ACHN (cell line): Measurements from ENCODE around the gene OR2T10.
"Not testable (repeated sequence)": the region's sequence is repeated elsewhere in the genome, so short reads cannot be mapped to it uniquely, and the experiment has no call there.

Experiments
- DNase-seq: peaks from one replicate; pipeline ENCODE4 v3.0.0-alpha.2; 2015
- in situ Hi-C: cut with HindIII; loops from 2 replicates; pipeline ENCODE4 v1.10.0; 2017; ENCODE audit warnings: low sequenced_read_pairs, low pct_ligation_motif_present, low pct_unique_long_range_greater_than_20kb

Gene OR2T10

GRCh38 chr1:248611883-248612414 lies 14.4 kb upstream of the OR2T10 start:
- in situ Hi-C loops = no loop called here
- DNase-seq = no peak

GRCh38 chr1:248610301-248610700 lies 12.8 kb upstream of the OR2T10 start:
- in situ Hi-C loops = no loop called here
- no peak for DNase-seq

- in situ Hi-C loops = no loop called here
- no peak for DNase-seq
Measured at GRCh38 chr1:248599396-248599795, 1.9 kb upstream of the OR2T10 start.

- DNase-seq = no peak
- in situ Hi-C loops = no loop called here
Measured at GRCh38 chr1:248596615-248597014, 885 bp downstream of the OR2T10 start.

GRCh38 chr1:248593226-248593625 lies 4.3 kb downstream of the OR2T10 start:
- DNase-seq = no peak
- in situ Hi-C loops = no loop called here

GRCh38 chr1:248592655-248593054 lies 4.8 kb downstream of the OR2T10 start:
- in situ Hi-C loops = no loop called here
- no peak for DNase-seq

GRCh38 chr1:248590055-248590454 lies 7.4 kb downstream of the OR2T10 start:
- in situ Hi-C loops = no loop called here
- DNase-seq = no peak

GRCh38 chr1:248589334-248589733 lies 8.2 kb downstream of the OR2T10 start:
- no peak for DNase-seq
- in situ Hi-C loops = no loop called here

- DNase-seq = no peak
- in situ Hi-C loops = no loop called here
Measured at GRCh38 chr1:248585266-248585665, 12.2 kb downstream of the OR2T10 start.

- in situ Hi-C loops = no loop called here
- no peak for DNase-seq
Measured at GRCh38 chr1:248576260-248576980, 21.1 kb downstream of the OR2T10 start.

- in situ Hi-C loops = not testable (repeated sequence)
Measured at GRCh38 chr1:248574657-248575056, 22.8 kb downstream of the OR2T10 start, which contains the start of gene OR2T34. OR2T34 (minus strand) TSS chr1:248574757; CDS start chr1:248574757, 0 bp downstream.

GRCh38 chr1:248573856-248574255 lies 23.6 kb downstream of the OR2T10 start:
- in situ Hi-C loops = not testable (repeated sequence)

More at GRCh38 chr1:248574657-248575056, 22.8 kb downstream of the OR2T10 start, which contains the start of gene OR2T34:
- DNase-seq = not testable (repeated sequence)

GRCh38 chr1:248572049-248572448 lies 25.5 kb downstream of the OR2T10 start:
- in situ Hi-C loops, DNase-seq: not testable (repeated sequence)

More at GRCh38 chr1:248573856-248574255, 23.6 kb downstream of the OR2T10 start:
- not testable (repeated sequence) for DNase-seq

- in situ Hi-C loops, DNase-seq: not testable (repeated sequence)
Measured at GRCh38 chr1:248570811-248571210, 26.7 kb downstream of the OR2T10 start.

GRCh38 chr1:248569049-248569448 lies 28.5 kb downstream of the OR2T10 start:
- in situ Hi-C loops = not testable (repeated sequence)

GRCh38 chr1:248565530-248566373 lies 31.7 kb downstream of the OR2T10 start:
- DNase-seq, in situ Hi-C loops: not testable (repeated sequence)

More at GRCh38 chr1:248569049-248569448, 28.5 kb downstream of the OR2T10 start:
- DNase-seq = not testable (repeated sequence)

- DNase-seq, in situ Hi-C loops: not testable (repeated sequence)
Measured at GRCh38 chr1:248562672-248563071, 34.8 kb downstream of the OR2T10 start, which contains the start of gene OR2T29. OR2T29 (minus strand) TSS chr1:248562772; CDS start chr1:248559491, 3,281 bp downstream.

- in situ Hi-C loops, DNase-seq: not testable (repeated sequence)
Measured at GRCh38 chr1:248551027-248551426, 46.5 kb downstream of the OR2T10 start.

GRCh38 chr1:248547383-248547782 lies 50.1 kb downstream of the OR2T10 start:
- DNase-seq, in situ Hi-C loops: not testable (repeated sequence)
